ENCODE data around the gene OR6S1. TPM values are rescaled to one million over a fixed set of nuclear protein-coding genes. Genes with fewer than 3 reads are reported as not detected.
"Not testable (repeated sequence)": the region's sequence is repeated elsewhere in the genome, so short reads cannot be mapped to it uniquely, and the experiment has no call there.

OR6S1 gene
- total RNA-seq, 1 donor from 2014 or later = not detected

DNA sequence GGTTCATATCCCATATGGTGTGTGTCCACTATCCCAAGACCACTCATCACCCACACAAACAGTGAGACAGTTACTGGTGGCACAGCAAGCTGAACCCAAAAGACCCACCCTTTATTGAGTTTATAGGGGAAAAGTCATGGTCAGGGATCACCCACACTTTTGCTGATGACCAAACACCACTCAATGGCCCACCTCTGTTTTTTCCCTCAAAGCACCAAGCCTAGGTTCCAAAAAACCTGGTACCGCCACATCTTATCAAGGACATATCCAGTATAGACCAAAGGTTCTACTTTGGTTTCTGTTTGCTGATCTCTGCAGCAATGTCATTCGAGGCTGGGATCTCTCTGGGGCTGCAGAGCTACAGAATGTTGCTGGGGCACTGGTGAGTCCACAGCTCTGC lies 19.7 kb upstream of the OR6S1 start:
- no peak for DNase-seq (ENCODE audit: low spot score)
- H3K27ac Mint-ChIP-seq = no peak overlapping the region
- intact Hi-C loops (cut with micrococcal nuclease) = no loop called here
- H3K9me3 Mint-ChIP-seq = no peaks in the 10 kb centered on the region
- H3K4me1 Mint-ChIP-seq (ENCODE audit: low read depth) = peaks cover 27% of the 10 kb centered on the region
- peaks cover 21% of the 10 kb centered on the region for H3K27me3 Mint-ChIP-seq (ENCODE audit: low read depth)
- no peak overlapping the region for H3K4me3 Mint-ChIP-seq (ENCODE audit: low read depth)
- H3K36me3 Mint-ChIP-seq (ENCODE audit: low read depth) = no peaks in the 10 kb centered on the region

DNA sequence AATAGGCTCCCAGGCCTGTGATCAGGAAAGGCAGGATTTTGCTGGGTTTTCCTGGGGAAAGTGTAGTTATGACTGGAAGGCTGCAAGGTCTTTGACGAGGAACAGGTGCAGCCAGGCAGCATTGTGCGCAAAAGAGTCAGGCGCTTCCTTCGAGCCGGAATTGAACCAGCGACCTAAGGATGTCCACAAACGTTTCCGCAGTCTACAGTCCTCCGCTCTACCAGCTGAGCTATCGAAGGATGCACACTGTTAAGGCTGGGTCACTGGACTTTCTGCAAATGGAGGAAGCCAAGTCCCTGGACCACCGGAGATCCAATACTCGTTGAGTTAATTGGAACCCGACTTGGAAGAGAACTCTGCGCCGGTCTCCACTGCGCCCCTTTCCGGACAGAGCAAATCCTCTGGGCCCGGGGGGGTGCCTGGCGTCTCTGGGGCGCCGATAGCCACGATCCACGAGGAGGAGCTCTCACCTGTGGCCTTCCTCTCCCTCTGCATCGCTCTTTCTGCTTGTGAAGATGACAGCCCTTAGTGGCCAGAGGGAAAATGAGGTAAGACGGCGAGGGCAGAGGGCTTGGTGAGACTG lies 18.4 kb upstream of the OR6S1 start:
- Mint-ChIP-seq H3K27me3 (ENCODE audit: low read depth) (peaks cover 27% of the 10 kb centered on the region), H3K36me3 (ENCODE audit: low read depth) (no peaks in the 10 kb centered on the region), H3K4me1 (ENCODE audit: low read depth) (peaks cover 25% of the 10 kb centered on the region), H3K27ac (no peak overlapping the region), H3K4me3 (ENCODE audit: low read depth) (no peak overlapping the region), H3K9me3 (no peaks in the 10 kb centered on the region)
- intact Hi-C loops (cut with micrococcal nuclease) = no loop called here
- no peak for DNase-seq (ENCODE audit: low spot score)

DNA sequence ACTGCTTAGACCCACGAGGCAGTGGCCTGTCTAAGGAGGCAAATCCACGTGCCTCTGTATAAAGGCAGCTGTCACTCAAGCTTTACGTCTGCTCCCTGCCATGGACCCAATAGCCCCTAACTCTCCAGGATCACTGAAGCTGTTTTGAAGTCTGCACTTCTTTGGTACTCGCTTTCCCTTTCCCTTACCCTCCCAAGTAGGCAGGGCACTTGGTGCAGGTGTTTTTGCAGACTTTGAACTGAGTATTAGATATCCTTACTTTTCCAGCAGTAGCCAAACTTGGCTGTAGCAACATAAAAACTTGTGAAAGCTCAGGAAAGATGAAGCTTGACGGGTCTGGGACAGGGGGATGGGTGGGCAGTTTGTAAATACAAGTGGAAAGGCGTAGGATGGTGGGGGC lies 17.8 kb upstream of the OR6S1 start:
- Mint-ChIP-seq H3K4me1 (ENCODE audit: low read depth) (peaks cover 26% of the 10 kb centered on the region), H3K36me3 (ENCODE audit: low read depth) (no peaks in the 10 kb centered on the region), H3K9me3 (no peaks in the 10 kb centered on the region), H3K27ac (no peak overlapping the region), H3K4me3 (ENCODE audit: low read depth) (no peak overlapping the region), H3K27me3 (ENCODE audit: low read depth) (peaks cover 30% of the 10 kb centered on the region)
- intact Hi-C loops (cut with micrococcal nuclease) = no loop called here
- no peak for DNase-seq (ENCODE audit: low spot score)

DNA sequence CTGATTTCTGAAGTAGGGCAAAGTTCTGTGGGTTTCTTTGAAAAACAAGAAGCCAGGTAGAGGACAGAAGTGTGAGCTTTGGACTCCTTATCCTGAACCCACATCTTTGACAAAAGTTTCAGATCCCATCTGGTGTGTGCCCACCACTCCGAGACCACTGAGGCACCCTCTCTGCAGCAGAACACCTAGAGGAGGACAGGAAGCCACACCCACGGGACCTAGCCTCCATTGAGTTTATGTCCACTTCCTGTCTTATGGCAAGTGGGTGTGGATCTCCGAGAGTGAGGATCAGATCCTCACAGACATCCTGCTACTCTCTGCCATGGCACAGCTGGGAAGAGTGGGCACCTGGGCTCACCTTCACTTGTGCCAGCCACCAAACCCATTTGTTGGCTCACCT lies 16.8 kb upstream of the OR6S1 start:
- H3K4me1 Mint-ChIP-seq (ENCODE audit: low read depth) = peaks cover 28% of the 10 kb centered on the region
- no peak for DNase-seq (ENCODE audit: low spot score)
- H3K27me3 Mint-ChIP-seq (ENCODE audit: low read depth) = peaks cover 39% of the 10 kb centered on the region
- intact Hi-C loops (cut with micrococcal nuclease) = no loop called here
- H3K36me3 Mint-ChIP-seq (ENCODE audit: low read depth) = no peaks in the 10 kb centered on the region
- H3K27ac Mint-ChIP-seq = no peak overlapping the region
- H3K4me3 Mint-ChIP-seq (ENCODE audit: low read depth) = no peak overlapping the region
- no peaks in the 10 kb centered on the region for H3K9me3 Mint-ChIP-seq

DNA sequence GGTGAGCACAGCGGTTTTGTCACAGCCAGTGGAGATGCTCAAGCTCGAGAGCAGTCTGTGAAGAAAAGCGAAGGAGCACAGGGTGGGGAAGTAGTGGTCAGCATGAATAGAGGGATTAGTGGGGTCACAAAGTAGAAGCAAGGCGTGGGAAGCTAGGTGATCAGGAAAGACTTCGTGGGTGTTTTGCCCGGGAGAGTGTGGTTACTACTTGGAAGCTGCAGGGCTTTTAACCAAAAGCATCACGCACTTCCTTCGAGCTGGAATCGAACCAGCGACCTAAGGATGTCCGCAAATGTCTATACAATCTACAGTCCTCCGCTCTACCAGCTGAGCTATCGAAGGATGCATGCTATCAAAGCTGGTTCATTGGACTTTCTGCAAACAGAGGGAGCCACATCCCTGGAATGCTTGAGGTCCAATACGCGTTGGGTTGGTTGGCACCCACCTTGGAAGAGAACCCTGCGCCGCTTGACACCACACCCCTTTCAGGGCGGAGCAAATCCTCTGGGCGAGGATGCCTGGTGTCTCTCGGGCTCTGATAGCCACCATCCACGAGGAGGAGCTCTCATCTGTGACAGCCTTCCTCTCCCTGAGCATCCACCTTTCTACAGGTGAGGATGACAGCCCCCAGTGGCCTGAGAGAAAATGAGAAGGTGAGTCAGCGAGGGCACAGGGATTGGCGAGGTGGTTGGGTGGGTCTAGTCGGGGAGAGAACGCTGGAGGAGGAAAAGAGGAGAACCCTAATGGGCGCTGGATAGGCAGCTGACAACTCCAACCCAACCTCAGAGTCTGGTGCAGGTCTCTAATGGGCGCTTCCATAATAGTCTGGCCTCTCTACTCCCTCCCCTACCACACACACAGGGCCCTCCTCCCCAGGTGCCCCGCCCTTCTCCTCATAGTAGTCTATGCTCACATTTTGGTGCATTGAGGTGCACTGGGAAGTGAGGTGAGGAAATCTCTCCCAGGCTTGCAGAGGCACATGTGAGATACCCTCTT lies 16.0 kb upstream of the OR6S1 start:
- no peak for DNase-seq (ENCODE audit: low spot score)
- H3K4me1 Mint-ChIP-seq (ENCODE audit: low read depth) = peaks cover 26% of the 10 kb centered on the region
- no peak overlapping the region for H3K27ac Mint-ChIP-seq
- H3K9me3 Mint-ChIP-seq = no peaks in the 10 kb centered on the region
- peaks cover 46% of the 10 kb centered on the region for H3K27me3 Mint-ChIP-seq (ENCODE audit: low read depth)
- no peaks in the 10 kb centered on the region for H3K36me3 Mint-ChIP-seq (ENCODE audit: low read depth)
- H3K4me3 Mint-ChIP-seq (ENCODE audit: low read depth) = no peak overlapping the region
- intact Hi-C loops (cut with micrococcal nuclease) = no loop called here

DNA sequence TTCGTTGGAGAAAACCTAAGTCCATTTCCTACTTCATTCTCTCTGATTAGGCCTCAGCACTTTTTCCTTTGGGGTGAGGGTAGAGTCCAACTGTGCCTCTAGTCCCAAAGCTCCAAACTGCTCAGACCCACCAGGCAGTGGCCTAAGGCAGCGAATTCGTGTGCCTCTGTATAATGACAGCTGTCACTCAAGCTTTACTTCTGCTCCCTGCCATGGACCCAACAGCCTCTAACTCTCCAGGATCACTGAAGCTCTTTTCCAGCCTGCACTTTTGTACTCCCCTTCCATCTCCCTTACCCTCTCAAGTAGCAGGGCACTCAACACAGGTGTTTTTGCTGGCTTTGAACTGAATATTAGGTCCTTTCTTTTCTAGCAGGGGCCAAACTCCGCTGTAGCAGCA lies 14.8 kb upstream of the OR6S1 start:
- Mint-ChIP-seq H3K36me3 (ENCODE audit: low read depth) (no peaks in the 10 kb centered on the region), H3K27ac (no peak overlapping the region), H3K9me3 (no peaks in the 10 kb centered on the region), H3K4me1 (ENCODE audit: low read depth) (peaks cover 24% of the 10 kb centered on the region), H3K4me3 (ENCODE audit: low read depth) (no peak overlapping the region), H3K27me3 (ENCODE audit: low read depth) (peaks cover 55% of the 10 kb centered on the region)
- intact Hi-C loops (cut with micrococcal nuclease) = no loop called here
- DNase-seq (ENCODE audit: low spot score) = no peak

DNA sequence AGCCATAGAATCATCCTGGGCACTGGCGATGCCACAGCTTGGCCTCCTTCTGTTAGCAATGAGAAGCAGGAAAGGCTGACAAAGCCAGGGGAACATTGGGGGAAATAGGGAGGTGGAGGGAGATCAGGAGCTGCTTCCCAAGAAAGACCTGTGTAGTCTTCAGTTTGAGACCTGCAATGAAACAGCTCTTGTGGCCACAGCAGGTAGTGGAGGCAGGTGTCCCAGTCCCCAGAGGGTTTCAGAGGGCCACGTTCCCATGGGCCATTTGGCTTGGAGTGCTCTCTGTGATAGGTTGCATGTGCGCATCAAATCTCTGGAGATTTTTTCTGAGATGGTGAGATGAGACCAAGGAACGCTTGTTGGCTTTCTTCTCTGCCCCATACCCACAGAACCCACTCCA lies 14.4 kb upstream of the OR6S1 start:
- H3K4me3 Mint-ChIP-seq (ENCODE audit: low read depth) = no peak overlapping the region
- H3K4me1 Mint-ChIP-seq (ENCODE audit: low read depth) = peaks cover 24% of the 10 kb centered on the region
- H3K27ac Mint-ChIP-seq = no peak overlapping the region
- DNase-seq (ENCODE audit: low spot score) = no peak
- H3K9me3 Mint-ChIP-seq = no peaks in the 10 kb centered on the region
- no peaks in the 10 kb centered on the region for H3K36me3 Mint-ChIP-seq (ENCODE audit: low read depth)
- H3K27me3 Mint-ChIP-seq (ENCODE audit: low read depth) = peaks cover 56% of the 10 kb centered on the region
- intact Hi-C loops (cut with micrococcal nuclease) = no loop called here

DNA sequence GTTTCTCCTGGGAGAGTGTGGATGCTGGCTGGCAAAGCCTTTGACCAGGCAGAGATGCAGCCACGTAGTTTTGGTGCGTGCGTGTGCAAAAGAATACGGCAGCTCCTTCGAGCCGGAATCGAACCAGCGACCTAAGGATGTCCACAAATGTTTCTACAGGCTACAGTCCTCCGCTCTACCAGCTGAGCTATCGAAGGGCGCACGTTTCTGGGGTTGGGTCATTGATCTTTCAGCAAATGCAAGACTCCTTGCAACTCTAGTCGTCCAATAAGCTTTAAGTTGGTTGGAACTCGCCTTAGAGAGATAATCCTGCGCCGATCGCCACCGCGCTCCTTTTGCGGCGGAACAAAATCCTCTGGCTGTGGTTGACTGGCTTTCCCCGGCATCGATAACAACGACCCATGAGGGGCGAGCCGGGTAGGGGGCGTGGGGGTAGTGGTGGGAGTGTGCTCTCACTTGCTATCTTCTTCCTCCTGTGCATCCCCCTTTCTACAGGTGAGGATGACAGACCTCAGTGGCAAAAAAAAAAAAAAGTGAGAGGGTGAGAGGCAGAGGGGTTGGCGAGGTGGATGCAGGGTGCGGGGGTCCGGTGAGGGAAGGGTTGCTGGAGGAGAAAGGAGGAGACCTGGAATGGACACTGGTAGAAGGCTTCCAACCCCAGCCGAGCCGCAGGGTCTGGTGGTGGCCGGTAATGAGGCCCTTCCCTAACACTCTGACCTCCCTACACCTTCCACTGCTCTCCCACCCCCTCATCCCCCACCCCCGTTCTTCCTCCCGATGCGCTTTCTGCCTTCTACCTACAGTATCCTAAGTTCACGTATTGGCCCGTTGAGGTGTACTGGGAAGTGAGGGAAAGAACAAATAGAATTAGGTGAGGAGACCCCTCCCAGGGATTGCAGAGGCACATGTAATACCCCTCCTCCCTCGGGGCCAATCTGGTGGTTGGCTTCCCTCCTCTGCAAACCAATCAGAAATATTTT lies 11.8 kb upstream of the OR6S1 start:
- H3K4me1 Mint-ChIP-seq (ENCODE audit: low read depth) = peaks cover 24% of the 10 kb centered on the region
- H3K27ac Mint-ChIP-seq = no peak overlapping the region
- intact Hi-C loops (cut with micrococcal nuclease) = loop anchor here (1.0 to 2.0 kb wide), 2 partner anchors 20 to 40 kb away; no protein-coding TSS in a partner anchor
- DNase-seq (ENCODE audit: low spot score) = peak; percentile 53
- H3K27me3 Mint-ChIP-seq (ENCODE audit: low read depth) = peaks cover 57% of the 10 kb centered on the region
- H3K36me3 Mint-ChIP-seq (ENCODE audit: low read depth) = no peaks in the 10 kb centered on the region
- peak overlapping the region; percentile 63 for H3K4me3 Mint-ChIP-seq (ENCODE audit: low read depth)
- H3K9me3 Mint-ChIP-seq = no peaks in the 10 kb centered on the region

DNA sequence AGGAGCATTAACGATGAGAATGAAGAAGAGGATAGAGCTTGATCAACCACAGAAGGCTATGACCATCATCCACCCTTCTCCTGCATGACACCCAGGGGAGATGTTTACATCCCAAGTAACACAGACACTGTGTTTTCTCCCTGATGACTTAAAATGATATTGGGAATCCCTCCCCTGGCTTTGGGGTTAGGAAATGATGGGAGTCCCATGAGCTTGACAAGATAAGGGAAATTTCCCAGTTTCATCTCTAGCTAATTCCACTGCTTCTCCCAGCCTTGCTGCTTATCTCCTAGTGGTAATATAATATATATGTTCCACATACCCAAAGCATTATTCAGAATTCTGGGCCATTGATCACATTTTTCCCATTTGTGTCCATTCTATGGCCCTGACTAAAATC lies 4.0 kb upstream of the OR6S1 start:
- intact Hi-C loops (cut with micrococcal nuclease) = no loop called here
- H3K4me1 Mint-ChIP-seq (ENCODE audit: low read depth) = no peaks in the 10 kb centered on the region
- H3K27me3 Mint-ChIP-seq (ENCODE audit: low read depth) = peaks cover 49% of the 10 kb centered on the region

DNA sequence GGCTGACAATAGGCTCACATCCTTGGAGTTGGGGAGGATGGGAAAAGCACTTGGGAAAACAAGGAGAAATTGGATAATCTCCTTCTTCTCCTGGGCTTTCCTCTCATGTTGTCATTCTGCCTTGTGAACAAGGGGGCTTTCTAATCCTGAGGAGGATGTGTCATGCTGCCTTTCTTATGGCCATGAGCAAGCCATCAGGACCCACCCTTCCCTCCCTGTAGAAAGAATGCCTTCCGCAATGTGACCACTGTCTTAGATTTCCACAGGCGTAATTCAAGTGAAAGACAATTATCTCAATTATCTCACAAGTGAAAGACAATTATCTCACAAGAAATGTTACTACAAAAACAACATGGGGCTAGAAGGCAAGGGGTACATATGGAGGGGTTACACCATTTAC lies 3.0 kb upstream of the OR6S1 start:
- DNase-seq (ENCODE audit: low spot score) = no peak
- Mint-ChIP-seq H3K9me3 (no peaks in the 10 kb centered on the region), H3K4me3 (ENCODE audit: low read depth) (no peak overlapping the region), H3K27ac (no peak overlapping the region), H3K27me3 (ENCODE audit: low read depth) (peaks cover 49% of the 10 kb centered on the region), H3K4me1 (ENCODE audit: low read depth) (no peaks in the 10 kb centered on the region), H3K36me3 (ENCODE audit: low read depth) (no peaks in the 10 kb centered on the region)
- intact Hi-C loops (cut with micrococcal nuclease) = no loop called here

More for the DNA sequence above, 4.0 kb upstream of the OR6S1 start:
- Mint-ChIP-seq H3K4me3 (ENCODE audit: low read depth) (no peak overlapping the region), H3K27ac (no peak overlapping the region), H3K36me3 (ENCODE audit: low read depth) (no peaks in the 10 kb centered on the region), H3K9me3 (no peaks in the 10 kb centered on the region)
- no peak for DNase-seq (ENCODE audit: low spot score)

DNA sequence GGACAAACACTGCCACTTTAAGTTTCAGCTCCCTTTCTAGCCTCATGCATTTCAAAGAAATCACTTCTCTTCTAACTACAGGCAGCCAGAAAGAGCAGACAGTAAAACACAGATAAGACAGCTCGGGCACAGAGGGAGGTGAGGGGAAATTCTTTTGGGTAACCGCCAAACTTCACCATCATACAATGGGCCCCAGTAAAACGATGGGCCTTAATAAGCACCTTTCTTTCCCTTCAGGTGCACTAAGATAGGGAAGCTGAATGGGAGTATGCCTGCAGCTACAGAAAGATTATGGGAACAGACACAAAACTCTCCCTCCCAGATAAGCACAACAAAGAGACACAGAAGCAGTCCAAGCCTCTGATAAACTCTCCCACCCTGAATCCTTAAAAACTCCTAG lies 1.3 kb upstream of the OR6S1 start:
- H3K27ac Mint-ChIP-seq; H3K36me3 Mint-ChIP-seq (ENCODE audit: low read depth); H3K4me1 Mint-ChIP-seq (ENCODE audit: low read depth); DNase-seq (ENCODE audit: low spot score); H3K9me3 Mint-ChIP-seq; intact Hi-C loops (cut with micrococcal nuclease); H3K4me3 Mint-ChIP-seq (ENCODE audit: low read depth): not testable (repeated sequence)
- peaks cover 49% of the 10 kb centered on the region for H3K27me3 Mint-ChIP-seq (ENCODE audit: low read depth)

DNA sequence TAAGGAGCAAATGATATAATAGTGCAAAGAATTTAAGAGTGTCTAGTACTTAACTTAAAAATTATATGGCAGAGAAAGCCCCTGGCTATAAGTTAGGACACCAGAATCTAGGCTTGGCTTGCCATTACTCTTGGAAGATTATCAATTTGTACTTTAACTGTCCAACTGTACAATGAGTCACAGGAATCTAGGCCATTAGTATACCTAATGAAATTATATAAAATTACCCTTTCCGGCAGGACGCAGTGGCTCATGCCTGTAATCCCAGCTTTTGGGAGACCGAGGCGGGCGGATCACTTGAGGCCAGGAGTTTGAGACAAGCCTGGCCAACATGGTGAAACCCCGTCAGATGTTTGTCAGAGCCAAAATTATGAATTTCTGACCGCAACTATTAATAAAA lies 691 bp upstream of the OR6S1 start:
- Mint-ChIP-seq H3K4me1 (ENCODE audit: low read depth) (no peaks in the 10 kb centered on the region), H3K9me3 (no peaks in the 10 kb centered on the region), H3K27me3 (ENCODE audit: low read depth) (peaks cover 47% of the 10 kb centered on the region), H3K4me3 (ENCODE audit: low read depth) (no peak overlapping the region), H3K27ac (no peak overlapping the region), H3K36me3 (ENCODE audit: low read depth) (no peaks in the 10 kb centered on the region)
- intact Hi-C loops (cut with micrococcal nuclease) = no loop called here
- no peak for DNase-seq (ENCODE audit: low spot score)

All from activated T-helper 2 cell treated with anti-CD3 and anti-CD28 coated beads, Interferon-gamma antibody, Interleukin-2, Interleukin-4, amounts not matched to agents 10 μg/mL and 5 μg/mL and 100 μg/mL, durations not matched to agents 14 hours and 24 hours and 36 hours (primary cell).